H1 (cell line): Measurements from ENCODE around the gene NF1. TPM values are rescaled to one million over a fixed set of nuclear protein-coding genes. Genes with fewer than 3 reads are reported as not detected.

ENCODE experiments used
- E2F6 ChIP-seq: IDR thresholded peaks from 2 replicates; pipeline ENCODE4 v1.6.1; 2012; ENCODE audit warnings: inconsistent platforms
- FOSL1 ChIP-seq: IDR thresholded peaks from 2 replicates; pipeline ENCODE4 v1.6.1; 2011; ENCODE audit warnings: mild to moderate bottlenecking, low read depth, low read length, moderate library complexity; ENCODE audit not compliant: insufficient read depth
- JUN ChIP-seq: IDR thresholded peaks from 2 replicates; pipeline ENCODE4 v1.6.1; 2011; ENCODE audit warnings: low read depth, mild to moderate bottlenecking, improper control_type of control experiment, low read length
- KDM1A ChIP-seq: fragments of 200-600, 300-600 bp; sonication (generic); IDR thresholded peaks from 2 replicates; pipeline ENCODE4 v1.7.1; 2016; ENCODE audit warnings: mild to moderate bottlenecking, low read length, borderline replicate concordance
- polyA plus RNA-seq, 7 experiments: library from polyadenylated mRNA; depleted of rRNA in 3 of 7; stranded (reverse) in 5 of 7; unstranded in 2 of 7; fragments of >200 nt in 5 of 7; fragments of 200-250 nt in 2 of 7; gene quantifications; 1 replicate in 5 of 7; 2 replicates in 1 of 7; 4 replicates in 1 of 7; pipeline versions ENCODE4 v1.2.1 to v1.2.3, GENCODE V29; 2011 to 2013; ENCODE audit warnings: missing spikeins in 2 of 7, mixed read lengths in 2 of 7
- total RNA-seq: library from RNA; stranded (reverse); fragmentation: NEBNext Ultra II Directional; extraction: Animal tissue kit (Norgen Biotek cat#: 25700); gene quantifications from 2 replicates; pipeline ENCODE4 v1.2.1, GENCODE V29; 2021

NF1 gene
- total and polyA plus RNA-seq, 2 of the 8 experiments (the other 6 are each of a cell fraction or from before 2014, with no cell fraction given): 19.3 to 29.6 TPM

GRCh38 chr17:31248986-31249834, 154.4 kb downstream of the NF1 start (continued):
- TF ChIP-seq E2F6 (no peak), KDM1A (no peak), JUN (no peak), FOSL1 (no peak)
